ENCODE measurements around the gene HDAC5.

Gene HDAC5

GRCh38 chr17:44152875-44153274 lies 29.4 kb upstream of the HDAC5 start (continued):
- TF ChIP-seq ZNF449 (tag by site-specific recombination; IDR thresholded peaks at IDR 0.05) = no peak

GRCh38 chr17:44149750-44150329 lies 26.4 kb upstream of the HDAC5 start:
- ChIA-PET CTCF (interaction anchor here (1.0 to 3.1 kb wide), 8 partner anchors 9 to 66 kb away, joined by 5 to 16 read pairs (median 8); partner anchors contain the start of gene TMUB2), POLR2A (interaction anchor here (0.5 kb wide), 1 partner anchor 426 kb away, joined by 3 read pairs; no protein-coding TSS in a partner anchor)
- peaks cover 65 to 87% of the 10 kb centered on the region in 2 experiments for H3K36me3 ChIP-seq (ENCODE audit: control insufficient read depth in 2 of 2, insufficient read depth in 1 of 2, low read length in 2 of 2)
- H3K4me1 ChIP-seq (ENCODE audit: control insufficient read depth, insufficient read depth, low read length) = peaks cover 3% of the 10 kb centered on the region; the same call in 1 of the 2 replicates
- no peak overlapping the region for H3K4me3 ChIP-seq (ENCODE audit: low read depth, low read length)
- H3K9me3 ChIP-seq (ENCODE audit: control insufficient read depth, insufficient read depth, low read depth, low read length) = no peaks in the 10 kb centered on the region
- peak overlapping the region; percentile 29 for H3K27ac ChIP-seq (ENCODE audit: extremely low read depth, low read depth, low read length)
- TF ChIP-seq SCRT1 (tag by site-specific recombination; IDR thresholded peaks at IDR 0.05; ENCODE audit: borderline replicate concordance) = peak; percentile 64; the same call in 1 of the 2 replicates
- TF ChIP-seq ELK4 (IDR thresholded peaks at IDR 0.05; ENCODE audit: borderline replicate concordance, low read depth, low read length) = no peak
- no peak for TF ChIP-seq IKZF3 (tag by site-specific recombination; IDR thresholded peaks at IDR 0.05)
- peak; percentile 82 for TF ChIP-seq PRDM10 (tag by site-specific recombination; IDR thresholded peaks at IDR 0.05)
- no peak for TF ChIP-seq ZNF677 (tag by site-specific recombination; IDR thresholded peaks at IDR 0.05)
- TF ChIP-seq ZNF184 (tag by site-specific recombination; IDR thresholded peaks at IDR 0.05) = no peak
- TF ChIP-seq ZNF76 (tag by site-specific recombination; IDR thresholded peaks at IDR 0.05; ENCODE audit: borderline replicate concordance, low read depth) = no peak
- TF ChIP-seq ZBTB17 (tag by site-specific recombination; IDR thresholded peaks at IDR 0.05) = peak; percentile 50; the same call in 1 of the 2 replicates
- TF ChIP-seq GLI4 (tag by site-specific recombination; IDR thresholded peaks at IDR 0.05) = no peak
- peak; percentile 41; the same call in 1 of the 2 replicates for TF ChIP-seq EGR2 (tag by site-specific recombination; IDR thresholded peaks at IDR 0.05; ENCODE audit: low read depth)
- no peak for TF ChIP-seq ZNF704 (tag by site-specific recombination; IDR thresholded peaks at IDR 0.05)
- TF ChIP-seq ZNF623 (tag by site-specific recombination; IDR thresholded peaks at IDR 0.05) = peak; percentile 46
- no peak for TF ChIP-seq ZNF580 (tag by site-specific recombination; IDR thresholded peaks at IDR 0.05)
- peak; percentile 85 for TF ChIP-seq SCRT2 (tag by site-specific recombination; IDR thresholded peaks at IDR 0.05)
- no peak for TF ChIP-seq ZNF174 (tag by site-specific recombination; IDR thresholded peaks at IDR 0.05)
- no peak for TF ChIP-seq MYNN (tag by site-specific recombination; IDR thresholded peaks at IDR 0.05; ENCODE audit: borderline replicate concordance)
- no peak for TF ChIP-seq ZNF785 (tag by site-specific recombination; IDR thresholded peaks at IDR 0.05)
- no peak for TF ChIP-seq CTCF (tag by site-specific recombination; IDR thresholded peaks at IDR 0.05)
- peak; percentile 86 for TF ChIP-seq ZNF600 (tag by site-specific recombination; IDR thresholded peaks at IDR 0.05)
- peak; percentile 29; the same call in 1 of the 2 replicates for TF ChIP-seq ZFHX2 (tag by site-specific recombination; conservative IDR thresholded peaks at IDR 0.05)
- no peak for TF ChIP-seq ZNF510 (tag by site-specific recombination; IDR thresholded peaks at IDR 0.05; ENCODE audit: insufficient replicate concordance)
- no peak for TF ChIP-seq ZSCAN5A (tag by site-specific recombination; IDR thresholded peaks at IDR 0.05)
- no peak for TF ChIP-seq ZNF157 (tag by site-specific recombination; IDR thresholded peaks at IDR 0.05)
- no peak for TF ChIP-seq ZNF132 (tag by site-specific recombination; IDR thresholded peaks at IDR 0.05; ENCODE audit: borderline replicate concordance)
